SK-N-MC (cell line): Measurements from ENCODE around the gene C4BPA.

Source experiments
- EZH2 ChIP-seq: fragments of 200-600 bp; sonication (generic); IDR thresholded peaks from one replicate; pipeline ENCODE4 v1.6.1; 2017; ENCODE audit warnings: antibody characterized with exemption
- FOXP2 ChIP-seq: optimal IDR thresholded peaks from 2 replicates; pipeline ENCODE3; 2011; ENCODE audit warnings: mild to moderate bottlenecking, moderate library complexity; ENCODE audit not compliant: insufficient read depth; ENCODE audit errors: extremely low read length, control extremely low read depth
- POLR2AphosphoS5 ChIP-seq: IDR thresholded peaks from 2 replicates; pipeline ENCODE4 v1.6.1; 2012; ENCODE audit warnings: mild to moderate bottlenecking, low read depth, low read length, borderline replicate concordance

DNA sequence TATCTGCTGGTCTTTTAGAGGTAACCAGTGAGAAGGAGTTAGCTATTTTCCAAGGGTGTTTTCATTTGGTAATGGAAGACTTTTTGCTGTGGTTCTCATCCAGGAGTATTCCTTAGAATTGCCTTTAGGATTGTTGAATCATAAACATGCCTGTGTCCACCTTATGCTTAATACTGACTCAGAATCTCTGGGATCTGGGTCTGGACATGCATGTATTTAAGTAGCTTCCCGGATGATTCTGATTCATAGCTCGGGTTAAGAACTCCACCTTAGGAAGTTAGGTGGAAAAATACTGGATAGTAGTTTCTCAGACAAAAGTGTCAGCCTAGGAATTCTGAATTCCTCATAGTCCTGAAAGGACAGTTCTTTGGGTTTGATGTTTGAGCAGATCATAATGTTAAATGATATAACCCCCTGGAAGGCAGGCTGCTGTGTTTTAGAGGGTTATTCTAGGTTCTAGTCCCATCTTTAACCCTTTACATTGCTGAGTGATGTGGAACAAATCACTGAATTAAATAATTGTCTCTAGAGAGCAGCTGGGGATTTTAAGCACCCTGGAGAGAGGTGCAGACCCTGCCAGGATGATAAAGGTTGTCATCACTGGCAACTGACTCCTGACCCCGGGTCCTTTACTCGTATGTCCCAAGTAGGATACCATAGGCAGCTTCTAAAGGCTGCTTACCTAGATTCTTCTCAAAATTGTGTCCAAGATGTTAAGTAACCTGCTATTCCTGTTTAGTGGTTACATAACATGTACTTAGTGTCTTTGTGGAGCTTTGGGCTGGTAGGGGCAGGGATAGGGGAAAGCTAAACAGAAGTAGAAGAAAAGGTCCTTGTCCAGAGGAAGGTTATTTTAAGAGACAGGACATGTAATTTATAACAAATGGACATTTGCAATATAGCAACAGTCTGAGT is 29.9 kb upstream of the C4BPA start:
- TF ChIP-seq EZH2 (no peak), POLR2AphosphoS5 (no peak), FOXP2 (no peak)
